IPS DF 4.7 (cell line): ENCODE data around the gene ICE2.
"Not testable (repeated sequence)": the region's sequence is repeated elsewhere in the genome, so short reads cannot be mapped to it uniquely, and the experiment has no call there.

ENCODE experiments used
- DNase-seq: peaks from one replicate; pipeline ENCODE4 v3.0.0-alpha.2; 2013; ENCODE audit warnings: low spot score; ENCODE audit errors: extremely low read depth

The ICE2 gene

GRCh38 chr15:60444289-60444912 is 34.5 kb downstream of the ICE2 start:
- DNase-seq: no peak

GRCh38 chr15:60442763-60443162 is 36.2 kb downstream of the ICE2 start:
- DNase-seq: no peak

- no peak for DNase-seq
Measured at GRCh38 chr15:60442031-60442650, 36.8 kb downstream of the ICE2 start.

- no peak for DNase-seq
Measured at GRCh38 chr15:60441331-60441730, 37.6 kb downstream of the ICE2 start.

GRCh38 chr15:60438646-60439045 is 40.3 kb downstream of the ICE2 start:
- no peak for DNase-seq

GRCh38 chr15:60428935-60429334 is 50.0 kb downstream of the ICE2 start:
- DNase-seq: no peak

- no peak for DNase-seq
Measured at GRCh38 chr15:60426870-60427508, 52.0 kb downstream of the ICE2 start.

- DNase-seq: no peak
Measured at GRCh38 chr15:60425461-60425860, 53.5 kb downstream of the ICE2 start.

GRCh38 chr15:60424006-60424405 is 54.9 kb downstream of the ICE2 start:
- no peak for DNase-seq

GRCh38 chr15:60423537-60423936 is 55.4 kb downstream of the ICE2 start:
- DNase-seq: no peak

- DNase-seq: no peak
Measured at GRCh38 chr15:60421544-60421943, 57.4 kb downstream of the ICE2 start.

- DNase-seq: no peak
Measured at GRCh38 chr15:60420203-60420716, 58.7 kb downstream of the ICE2 start.

- no peak for DNase-seq
Measured at GRCh38 chr15:60419753-60420152, 59.2 kb downstream of the ICE2 start.

GRCh38 chr15:60418096-60418495 is 60.8 kb downstream of the ICE2 start:
- no peak for DNase-seq

GRCh38 chr15:60417112-60417511 is 61.8 kb downstream of the ICE2 start:
- no peak for DNase-seq

GRCh38 chr15:60416484-60416883 is 62.5 kb downstream of the ICE2 start:
- DNase-seq: no peak

- DNase-seq: no peak
Measured at GRCh38 chr15:60414016-60414682, 64.8 kb downstream of the ICE2 start.

- DNase-seq: no peak
Measured at GRCh38 chr15:60413231-60413824, 65.6 kb downstream of the ICE2 start.

GRCh38 chr15:60412807-60413206 is 66.1 kb downstream of the ICE2 start:
- not testable (repeated sequence) for DNase-seq

- DNase-seq: no peak
Measured at GRCh38 chr15:60411774-60412425, 67.0 kb downstream of the ICE2 start.

GRCh38 chr15:60410350-60410749 is 68.6 kb downstream of the ICE2 start:
- not testable (repeated sequence) for DNase-seq
